ENCODE measurements around the gene PGP.

GRCh38 chr16:2208772-2209171, 5.9 kb downstream of the PGP start:
- TF ChIP-seq POLR2AphosphoS5 (IDR thresholded peaks at IDR 0.05; ENCODE audit: low read depth, low read length) (no peak), CTCF (IDR thresholded peaks at IDR 0.05) (no peak), TCF7L2 (IDR thresholded peaks at IDR 0.05; ENCODE audit: low read depth, low read length) (no peak)
